ENCODE results near the gene DIRAS1. TPM values are rescaled to one million over a fixed set of nuclear protein-coding genes. Genes with fewer than 3 reads are reported as not detected.
"Not testable (repeated sequence)": the region's sequence is repeated elsewhere in the genome, so short reads cannot be mapped to it uniquely, and the experiment has no call there.

The DIRAS1 gene
- total and polyA plus RNA-seq, 2 donors (not counting 1 experiment from before 2014, with no cell fraction given), result 5.2 to 19.0 TPM

DNA sequence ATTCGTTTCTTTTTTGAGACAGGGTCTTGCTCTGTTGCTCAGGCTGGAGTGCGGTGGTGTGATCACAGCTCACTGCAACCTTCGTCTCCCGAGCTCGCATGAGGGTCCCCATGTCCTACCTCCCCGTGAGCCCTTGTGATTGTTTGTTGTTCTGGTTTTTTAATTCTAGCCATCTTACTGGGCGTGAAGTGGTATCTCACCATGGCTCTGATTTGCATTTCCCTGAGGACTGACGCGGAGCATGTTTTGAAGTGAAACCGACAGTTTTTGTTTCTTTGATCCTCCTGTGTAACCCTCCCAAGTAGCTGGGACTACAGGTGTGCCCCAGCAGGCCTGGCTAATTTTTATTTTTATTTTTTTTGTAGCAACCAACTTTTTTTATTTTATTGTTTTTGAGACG is 40.4 kb downstream of the DIRAS1 start:
- DNase-seq (ENCODE audit: low read depth in 2 of 2), result no peak
- H3K79me2 ChIP-seq (ENCODE audit: control insufficient read depth, insufficient read depth, low read length), result no peaks in the 10 kb centered on the region
- no peaks in the 10 kb centered on the region for H3K9me3 ChIP-seq (ENCODE audit: control insufficient read depth, insufficient read depth, low read depth, low read length)
- peaks cover 3% of the 10 kb centered on the region for H3K27me3 ChIP-seq (ENCODE audit: control insufficient read depth, insufficient read depth, low read length)
- H2AFZ ChIP-seq (ENCODE audit: low read length), result no peak overlapping the region
- H3K9ac ChIP-seq (ENCODE audit: insufficient read depth, low read length), result no peak overlapping the region
- H3K4me1 ChIP-seq (ENCODE audit: control insufficient read depth, extremely low read depth, insufficient read depth, low read length), result no peaks in the 10 kb centered on the region
- H3K27ac ChIP-seq (ENCODE audit: insufficient read depth, low read length), result no peak overlapping the region
- TF ChIP-seq, protein P1, sequence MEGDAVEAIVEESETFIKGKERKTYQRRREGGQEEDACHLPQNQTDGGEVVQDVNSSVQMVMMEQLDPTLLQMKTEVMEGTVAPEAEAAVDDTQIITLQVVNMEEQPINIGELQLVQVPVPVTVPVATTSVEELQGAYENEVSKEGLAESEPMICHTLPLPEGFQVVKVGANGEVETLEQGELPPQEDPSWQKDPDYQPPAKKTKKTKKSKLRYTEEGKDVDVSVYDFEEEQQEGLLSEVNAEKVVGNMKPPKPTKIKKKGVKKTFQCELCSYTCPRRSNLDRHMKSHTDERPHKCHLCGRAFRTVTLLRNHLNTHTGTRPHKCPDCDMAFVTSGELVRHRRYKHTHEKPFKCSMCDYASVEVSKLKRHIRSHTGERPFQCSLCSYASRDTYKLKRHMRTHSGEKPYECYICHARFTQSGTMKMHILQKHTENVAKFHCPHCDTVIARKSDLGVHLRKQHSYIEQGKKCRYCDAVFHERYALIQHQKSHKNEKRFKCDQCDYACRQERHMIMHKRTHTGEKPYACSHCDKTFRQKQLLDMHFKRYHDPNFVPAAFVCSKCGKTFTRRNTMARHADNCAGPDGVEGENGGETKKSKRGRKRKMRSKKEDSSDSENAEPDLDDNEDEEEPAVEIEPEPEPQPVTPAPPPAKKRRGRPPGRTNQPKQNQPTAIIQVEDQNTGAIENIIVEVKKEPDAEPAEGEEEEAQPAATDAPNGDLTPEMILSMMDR (conservative IDR thresholded peaks at IDR 0.05 in 1 of 2, IDR thresholded peaks at IDR 0.05 in 1 of 2; ENCODE audit: low read depth in 1 of 2, low read length in 2 of 2), result no peak
- TF ChIP-seq EZH2 (IDR thresholded peaks at IDR 0.05; ENCODE audit: low read length, missing control alignments), result no peak
- H3K36me3 ChIP-seq (ENCODE audit: control insufficient read depth, insufficient read depth, low read length), result no peaks in the 10 kb centered on the region
- H4K20me1 ChIP-seq (ENCODE audit: control insufficient read depth, extremely low read depth, insufficient read depth, low read length), result no peaks in the 10 kb centered on the region
- H3K4me3 ChIP-seq (replicated peaks in 1 of 4; ENCODE audit: control extremely low read depth in 1 of 4, insufficient read depth in 1 of 4, low read depth in 3 of 4, low read length in 4 of 4), result no peak overlapping the region
- H3K4me2 ChIP-seq (ENCODE audit: extremely low read depth, insufficient read depth, low read length), result no peak overlapping the region

DNA sequence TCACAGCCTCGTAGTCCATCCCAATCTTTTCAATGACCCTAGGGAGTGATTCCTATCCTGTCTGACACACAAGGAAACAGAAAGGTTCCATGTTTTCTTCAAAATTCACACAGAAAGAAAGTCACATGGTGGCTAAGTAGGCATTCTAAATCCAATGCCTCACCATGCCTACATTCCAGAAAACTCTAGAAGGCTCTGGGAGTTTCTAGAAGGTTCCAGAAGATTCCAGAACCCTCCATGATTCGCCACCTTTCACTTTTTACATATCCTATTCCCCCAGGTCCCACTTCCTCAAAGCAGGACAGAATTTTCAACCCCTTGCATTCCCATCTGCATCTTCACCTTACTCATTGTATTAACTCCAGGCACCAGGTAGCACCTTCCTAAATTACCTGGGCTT is 41.7 kb downstream of the DIRAS1 start:
- DNase-seq (ENCODE audit: low read depth in 2 of 2), result no peak
- Histone ChIP-seq H3K27ac (ENCODE audit: insufficient read depth, low read length) (no peak overlapping the region), H2AFZ (ENCODE audit: low read length) (no peak overlapping the region), H3K79me2 (ENCODE audit: control insufficient read depth, insufficient read depth, low read length) (no peaks in the 10 kb centered on the region), H3K9me3 (ENCODE audit: control insufficient read depth, insufficient read depth, low read depth, low read length) (no peaks in the 10 kb centered on the region), H3K4me1 (ENCODE audit: control insufficient read depth, extremely low read depth, insufficient read depth, low read length) (no peaks in the 10 kb centered on the region), H3K4me3 (replicated peaks in 1 of 4; ENCODE audit: control extremely low read depth in 1 of 4, insufficient read depth in 1 of 4, low read depth in 3 of 4, low read length in 4 of 4) (no peak overlapping the region), H3K36me3 (ENCODE audit: control insufficient read depth, insufficient read depth, low read length) (no peaks in the 10 kb centered on the region), H3K27me3 (ENCODE audit: control insufficient read depth, insufficient read depth, low read length) (peaks cover 8% of the 10 kb centered on the region), H4K20me1 (ENCODE audit: control insufficient read depth, extremely low read depth, insufficient read depth, low read length) (no peaks in the 10 kb centered on the region), H3K4me2 (ENCODE audit: extremely low read depth, insufficient read depth, low read length) (no peak overlapping the region), H3K9ac (ENCODE audit: insufficient read depth, low read length) (no peak overlapping the region)
- no peak for TF ChIP-seq EZH2 (IDR thresholded peaks at IDR 0.05; ENCODE audit: low read length, missing control alignments)
- TF ChIP-seq, protein P1 (conservative IDR thresholded peaks at IDR 0.05 in 1 of 2, IDR thresholded peaks at IDR 0.05 in 1 of 2; ENCODE audit: low read depth in 1 of 2, low read length in 2 of 2), result no peak

- DNase-seq (ENCODE audit: low read depth in 2 of 2); H3K9me3 ChIP-seq (ENCODE audit: control insufficient read depth, insufficient read depth, low read depth, low read length); H3K36me3 ChIP-seq (ENCODE audit: control insufficient read depth, insufficient read depth, low read length); H3K4me1 ChIP-seq (ENCODE audit: control insufficient read depth, extremely low read depth, insufficient read depth, low read length); H3K27ac ChIP-seq (ENCODE audit: insufficient read depth, low read length); H3K9ac ChIP-seq (ENCODE audit: insufficient read depth, low read length); H3K4me2 ChIP-seq (ENCODE audit: extremely low read depth, insufficient read depth, low read length); H3K79me2 ChIP-seq (ENCODE audit: control insufficient read depth, insufficient read depth, low read length); H3K27me3 ChIP-seq (ENCODE audit: control insufficient read depth, insufficient read depth, low read length); H4K20me1 ChIP-seq (ENCODE audit: control insufficient read depth, extremely low read depth, insufficient read depth, low read length); H3K4me3 ChIP-seq (replicated peaks in 1 of 4; ENCODE audit: control extremely low read depth in 1 of 4, insufficient read depth in 1 of 4, low read depth in 3 of 4, low read length in 4 of 4); H2AFZ ChIP-seq (ENCODE audit: low read length): not testable (repeated sequence)
These were observed 42.2 kb downstream of the DIRAS1 start for GRCh38 chr19:2678948-2679347.

Measured in fibroblast of lung (primary cell).